HTERT RPE-1 (cell line): ENCODE results near the gene PDLIM7.

Experiments used
- in situ Hi-C: fragments of 300-500 bp; cut with MboI; formaldehyde crosslinking; loops from 4 replicates; pipeline ENCODE4 v1.14.3; 2020; ENCODE audit warnings: low sequenced_read_pairs

The PDLIM7 gene

GRCh38 chr5:177458912-177459350 is 38.5 kb downstream of the PDLIM7 start:
- in situ Hi-C loops = no loop called here

DNA sequence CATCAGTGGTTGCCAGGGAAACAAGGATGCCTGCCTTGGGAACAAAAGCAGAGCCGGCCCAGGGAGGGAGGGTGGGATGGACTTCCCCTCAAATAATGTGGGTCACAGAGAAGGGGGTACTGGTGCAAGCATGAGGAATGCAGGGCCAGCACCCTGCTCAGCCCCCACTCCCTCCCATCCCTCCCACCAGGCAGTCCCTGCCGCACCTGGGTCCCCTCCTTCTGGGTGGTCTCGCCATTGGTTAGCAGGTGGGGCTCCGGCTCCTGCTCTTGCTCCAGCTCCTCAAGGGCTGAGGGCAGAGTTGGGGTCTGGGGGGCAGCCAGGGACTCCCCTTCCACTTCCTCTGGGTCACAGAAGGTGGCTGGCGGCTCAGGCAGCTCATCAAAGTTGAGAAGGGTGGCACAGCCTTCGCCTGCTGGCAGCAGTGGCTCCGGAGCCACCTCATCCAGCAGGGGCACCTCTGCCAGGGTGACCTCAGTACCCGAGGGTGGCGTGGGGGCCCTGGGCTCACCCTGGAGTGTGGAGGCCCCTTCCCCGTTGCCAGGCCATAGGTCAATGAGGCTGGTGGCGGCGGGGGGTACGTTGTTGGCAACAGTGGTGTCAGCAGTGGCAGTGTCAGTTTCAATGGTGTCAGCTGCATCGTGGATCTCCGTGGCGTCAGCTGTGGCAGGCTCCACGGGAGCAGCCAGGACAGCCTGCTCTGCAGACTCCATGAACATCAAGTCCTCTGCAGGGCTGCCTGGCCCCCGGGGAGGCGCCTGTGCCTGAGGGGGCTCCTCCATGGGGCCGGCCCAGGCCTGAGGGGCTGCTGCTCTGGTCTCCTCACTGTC is 39.3 kb downstream of the PDLIM7 start:
- in situ Hi-C loops = no loop called here

GRCh38 chr5:177456976-177457851 is 40.2 kb downstream of the PDLIM7 start:
- in situ Hi-C loops = no loop called here

DNA sequence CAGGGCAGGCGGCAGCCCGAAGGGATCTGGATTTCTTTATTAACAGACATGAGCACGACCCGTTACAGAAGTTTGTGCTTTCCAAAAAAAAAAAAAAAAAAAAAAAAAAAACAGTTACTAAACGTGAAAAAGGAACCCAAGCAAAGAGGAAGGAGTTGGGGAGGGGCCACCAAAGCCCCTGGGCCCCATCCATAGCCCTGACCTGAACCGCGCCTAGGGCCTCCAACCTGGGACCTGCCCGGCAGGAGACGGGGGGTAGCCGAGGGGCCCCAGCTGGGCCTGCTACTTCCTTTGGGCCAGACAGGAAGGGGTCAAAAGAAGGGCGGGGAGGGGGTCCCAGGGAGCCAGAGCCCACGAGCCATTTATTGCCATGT is 40.8 kb downstream of the PDLIM7 start:
- in situ Hi-C loops = no loop called here

DNA sequence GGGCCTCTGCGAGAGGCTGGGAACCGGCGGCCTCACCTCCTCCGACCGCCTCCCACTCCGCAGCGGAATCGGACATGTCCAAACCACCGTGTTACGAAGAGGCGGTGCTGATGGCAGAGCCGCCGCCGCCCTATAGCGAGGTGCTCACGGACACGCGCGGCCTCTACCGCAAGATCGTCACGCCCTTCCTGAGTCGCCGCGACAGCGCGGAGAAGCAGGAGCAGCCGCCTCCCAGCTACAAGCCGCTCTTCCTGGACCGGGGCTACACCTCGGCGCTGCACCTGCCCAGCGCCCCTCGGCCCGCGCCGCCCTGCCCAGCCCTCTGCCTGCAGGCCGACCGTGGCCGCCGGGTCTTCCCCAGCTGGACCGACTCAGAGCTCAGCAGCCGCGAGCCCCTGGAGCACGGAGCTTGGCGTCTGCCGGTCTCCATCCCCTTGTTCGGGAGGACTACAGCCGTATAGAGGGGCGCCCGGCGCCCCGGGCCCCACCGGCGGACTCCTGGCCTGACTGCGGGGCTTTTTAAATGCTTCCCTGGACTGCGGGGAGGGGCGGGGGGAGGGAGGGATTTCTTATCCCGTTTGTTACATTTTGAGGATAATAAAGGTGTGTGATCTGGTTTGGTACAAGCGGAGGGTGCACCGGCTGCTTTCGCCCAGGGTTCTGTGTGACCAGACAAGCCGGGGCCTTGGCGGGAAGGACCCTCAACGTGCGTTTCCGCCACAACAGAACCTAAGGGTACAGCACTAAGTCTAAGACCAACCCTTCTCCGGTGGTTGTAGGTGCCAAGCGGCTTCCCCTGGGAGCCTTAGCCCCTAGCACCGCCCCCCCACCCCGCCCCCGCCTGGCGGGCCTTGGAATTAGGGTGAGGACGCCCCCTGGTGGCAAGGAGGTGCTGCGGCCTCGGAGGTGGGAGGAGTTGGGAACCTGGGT is 41.5 kb downstream of the PDLIM7 start:
- in situ Hi-C loops = no loop called here

GRCh38 chr5:177455036-177455660 is 42.3 kb downstream of the PDLIM7 start:
- in situ Hi-C loops = no loop called here

- in situ Hi-C loops = no loop called here
These were observed 42.9 kb downstream of the PDLIM7 start for GRCh38 chr5:177454397-177455035.

DNA sequence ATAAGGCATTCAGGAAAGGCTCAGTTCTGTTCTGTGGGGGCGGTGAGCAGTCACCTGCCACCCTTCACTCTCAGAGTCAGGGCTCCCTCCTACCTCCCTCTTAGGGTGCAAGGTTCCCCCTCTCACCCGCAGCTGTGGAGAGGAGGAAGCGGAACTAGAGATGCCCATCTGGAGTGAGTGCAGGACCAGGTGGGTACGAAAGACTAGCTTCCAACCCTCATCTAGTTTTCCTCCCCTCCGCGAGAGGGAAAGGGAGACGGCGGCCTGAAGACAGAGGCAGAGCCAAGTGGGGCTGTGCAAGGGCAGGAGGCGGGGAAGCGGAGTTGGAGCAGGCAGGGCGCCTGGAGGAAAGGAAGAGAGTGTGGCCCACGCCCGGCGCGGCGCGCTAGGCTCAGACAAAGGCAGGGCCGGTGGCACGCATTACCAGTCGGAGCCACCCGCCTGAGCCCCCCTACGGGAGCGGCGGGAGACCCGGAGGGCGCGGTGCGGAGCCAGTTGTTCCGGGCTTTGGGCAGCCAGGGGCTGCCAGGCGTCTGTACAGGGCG is 43.5 kb downstream of the PDLIM7 start:
- in situ Hi-C loops = no loop called here

GRCh38 chr5:177452688-177453638 is 44.4 kb downstream of the PDLIM7 start:
- in situ Hi-C loops = no loop called here

- in situ Hi-C loops = no loop called here
These were observed 46.6 kb downstream of the PDLIM7 start for GRCh38 chr5:177450667-177451424.

GRCh38 chr5:177449140-177450061 is 48.0 kb downstream of the PDLIM7 start:
- in situ Hi-C loops = no loop called here

- in situ Hi-C loops = no loop called here
These were observed 49.0 kb downstream of the PDLIM7 start for GRCh38 chr5:177448244-177448950.

- in situ Hi-C loops = no loop called here
These were observed 49.7 kb downstream of the PDLIM7 start for GRCh38 chr5:177447611-177448243.

DNA sequence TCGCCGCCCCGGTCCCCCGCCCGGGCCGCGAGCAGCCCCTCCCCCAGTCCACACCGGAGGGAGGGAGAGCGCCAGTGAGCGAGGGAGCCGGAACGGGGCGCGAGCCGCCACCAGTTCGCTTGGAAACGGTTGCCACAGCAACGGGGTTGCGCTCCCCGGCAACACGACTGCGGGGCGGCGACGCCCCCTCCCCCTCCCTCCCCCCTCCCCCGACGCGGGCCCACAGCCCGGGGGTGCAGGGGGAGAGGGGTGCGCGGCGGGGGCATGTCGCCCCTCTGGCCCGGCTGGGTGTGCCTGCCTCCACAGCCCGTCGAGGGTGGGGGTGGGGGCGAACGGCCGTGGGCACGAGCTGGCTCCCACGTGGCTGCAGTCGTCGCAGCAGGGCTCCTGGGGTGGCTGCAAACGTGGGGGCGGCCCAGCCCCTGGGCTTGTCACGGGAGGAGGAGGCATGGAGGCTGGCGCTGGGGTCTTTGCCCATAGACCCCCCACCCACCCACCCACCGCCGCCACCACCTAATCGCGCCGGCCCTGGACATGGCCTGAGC is 50.3 kb downstream of the PDLIM7 start:
- in situ Hi-C loops = no loop called here
